GM15510 (cell line): Measurements from ENCODE around the gene RNU6-7.

Source experiments
- POLR2A ChIP-seq: IDR thresholded peaks from 3 replicates; pipeline ENCODE4 v1.6.1; 2011; ENCODE audit warnings: borderline replicate concordance; ENCODE audit not compliant: insufficient read length; ENCODE audit errors: extremely low read depth

RNU6-7 gene

GRCh38 chr14:32200368-32201192 is 1.3 kb upstream of the RNU6-7 start:
- no peak for TF ChIP-seq POLR2A

GRCh38 chr14:32201193-32201815 is 541 bp upstream of the RNU6-7 start:
- TF ChIP-seq POLR2A, result no peak

DNA sequence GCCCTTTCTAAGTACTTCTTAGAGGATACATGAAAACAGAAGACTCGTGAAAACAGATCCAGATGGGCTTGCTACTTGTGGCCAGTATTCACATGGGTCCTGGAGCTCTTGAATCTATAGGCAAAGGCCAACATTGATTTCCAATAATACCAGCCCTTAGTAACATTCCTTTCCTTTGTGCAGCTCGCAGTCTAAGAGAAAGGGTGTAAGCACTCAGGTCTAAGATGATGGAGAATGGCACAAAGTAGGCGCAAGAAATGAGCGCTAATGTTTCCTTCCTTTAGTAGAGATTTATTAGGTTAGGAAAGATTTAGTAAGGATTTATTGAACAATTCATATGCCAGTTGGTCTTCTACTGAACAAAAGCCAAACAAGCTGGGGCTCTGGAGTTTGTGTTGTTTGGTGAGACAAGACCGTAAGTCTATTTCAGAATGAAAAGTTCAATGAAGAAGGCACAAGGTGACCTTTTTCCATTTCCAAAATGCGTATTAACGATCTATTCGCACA is 699 bp downstream of the RNU6-7 start:
- TF ChIP-seq POLR2A, result no peak

DNA sequence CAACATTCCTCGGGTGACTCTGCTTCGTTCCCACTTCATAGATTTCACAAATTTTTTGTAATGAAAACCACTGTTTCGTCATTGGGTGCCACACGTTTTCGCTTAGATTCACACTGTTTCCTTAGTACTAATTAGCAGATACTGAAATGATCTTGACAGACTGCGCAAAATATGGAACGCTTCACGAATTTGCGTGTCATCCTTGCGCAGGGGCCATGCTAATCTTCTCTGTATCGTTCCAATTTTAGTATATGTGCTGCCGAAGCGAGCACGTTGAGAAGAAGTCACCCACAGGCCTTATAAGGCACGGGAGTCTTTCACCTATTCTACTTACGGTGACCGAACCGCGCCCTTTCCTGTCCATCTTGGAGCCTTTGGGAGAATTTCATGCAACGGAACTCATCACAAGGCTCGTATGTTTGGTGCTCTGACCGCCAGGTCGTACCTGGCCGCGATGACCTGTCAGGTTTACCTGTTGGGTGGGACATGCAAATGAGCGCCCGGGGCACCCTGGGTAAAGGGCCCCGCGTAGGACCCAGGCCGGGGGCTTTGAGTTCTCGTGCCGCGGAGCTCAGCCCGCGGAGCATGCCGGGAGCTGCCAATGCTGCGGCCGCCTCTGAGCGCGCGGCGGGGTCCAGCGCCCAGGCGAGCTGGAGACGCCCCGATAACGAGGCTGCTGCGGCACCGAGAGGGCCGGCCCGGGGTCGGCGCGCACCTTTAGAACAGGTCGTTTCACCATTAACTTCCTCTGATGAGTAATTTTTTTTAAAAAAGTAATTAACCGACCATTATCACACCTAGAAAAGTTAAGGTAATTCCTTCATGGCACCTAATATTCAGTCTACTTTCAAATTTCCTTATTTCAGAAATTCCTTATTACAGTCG is 1.4 kb downstream of the RNU6-7 start, which contains the start of gene RNU6-8:
Gene RNU6-8 (minus strand): TSS at position 272 of the 885 bp plus-strand sequence.
- TF ChIP-seq POLR2A, result peak; percentile 43

GRCh38 chr14:32203928-32204357 is 2.1 kb downstream of the RNU6-7 start:
- no peak for TF ChIP-seq POLR2A

DNA sequence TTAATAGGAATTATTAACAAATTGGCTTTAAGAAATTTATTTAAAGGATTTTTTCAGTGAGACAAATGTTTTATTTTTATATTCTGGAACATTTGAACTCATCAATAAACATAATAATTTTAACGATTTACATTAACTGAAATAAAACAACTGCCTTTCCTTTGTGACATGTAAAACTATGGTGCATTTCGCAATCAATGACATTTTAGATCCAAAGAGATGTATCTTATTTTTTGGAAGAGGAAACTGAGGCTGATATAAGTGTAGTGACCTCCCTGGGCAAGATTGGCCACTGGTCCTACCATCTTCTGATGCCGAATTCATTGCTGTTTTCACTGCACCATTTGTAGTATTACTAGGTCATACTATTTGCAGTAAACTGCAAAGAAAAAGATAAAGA is 3.7 kb downstream of the RNU6-7 start:
- no peak for TF ChIP-seq POLR2A

DNA sequence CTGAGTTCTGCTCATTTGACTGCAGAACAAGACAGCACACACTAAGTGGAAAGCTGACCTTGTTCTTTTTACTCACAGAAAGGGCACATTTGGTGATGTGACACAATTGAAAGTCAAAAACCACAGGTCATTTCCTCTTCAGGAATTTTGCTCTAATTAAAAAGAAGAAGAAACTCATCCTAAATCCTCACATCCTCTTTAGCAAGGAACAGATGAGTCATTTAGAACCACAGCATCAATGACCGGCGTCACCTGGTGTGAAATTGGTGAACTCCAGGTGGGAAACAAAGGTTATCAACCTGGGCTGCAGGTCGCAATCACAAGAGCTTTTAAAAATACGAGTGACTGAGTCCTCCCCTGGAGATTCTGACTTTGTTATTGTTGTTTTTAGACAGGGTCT is 4.1 kb downstream of the RNU6-7 start:
- TF ChIP-seq POLR2A, result no peak

GRCh38 chr14:32206552-32206951 is 4.7 kb downstream of the RNU6-7 start:
- no peak for TF ChIP-seq POLR2A

GRCh38 chr14:32208490-32208889 is 6.6 kb downstream of the RNU6-7 start:
- TF ChIP-seq POLR2A, result no peak

DNA sequence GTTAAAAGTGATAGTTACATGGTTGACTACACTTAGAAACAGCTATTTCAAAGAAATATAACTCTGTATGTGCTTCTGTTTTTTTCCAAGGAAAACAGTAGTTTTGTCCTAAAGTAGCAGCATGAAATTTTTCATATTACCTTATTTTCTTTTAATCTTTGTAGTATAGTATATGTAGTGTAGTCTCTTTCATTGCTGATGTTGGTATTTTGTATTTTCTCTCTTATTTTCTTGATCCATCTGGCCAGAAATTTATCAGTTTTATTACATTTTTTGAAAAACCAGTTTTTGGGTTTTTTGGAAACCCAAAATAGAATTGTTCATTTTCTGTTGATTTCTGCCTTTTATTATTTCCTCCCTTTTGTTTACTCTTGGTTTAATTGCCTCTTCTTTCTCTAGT is 7.6 kb downstream of the RNU6-7 start:
- TF ChIP-seq POLR2A, result no peak

GRCh38 chr14:32211068-32211404 is 9.2 kb downstream of the RNU6-7 start:
- TF ChIP-seq POLR2A, result no peak

- no peak for TF ChIP-seq POLR2A
These were observed 11.0 kb downstream of the RNU6-7 start for GRCh38 chr14:32212833-32213232.

DNA sequence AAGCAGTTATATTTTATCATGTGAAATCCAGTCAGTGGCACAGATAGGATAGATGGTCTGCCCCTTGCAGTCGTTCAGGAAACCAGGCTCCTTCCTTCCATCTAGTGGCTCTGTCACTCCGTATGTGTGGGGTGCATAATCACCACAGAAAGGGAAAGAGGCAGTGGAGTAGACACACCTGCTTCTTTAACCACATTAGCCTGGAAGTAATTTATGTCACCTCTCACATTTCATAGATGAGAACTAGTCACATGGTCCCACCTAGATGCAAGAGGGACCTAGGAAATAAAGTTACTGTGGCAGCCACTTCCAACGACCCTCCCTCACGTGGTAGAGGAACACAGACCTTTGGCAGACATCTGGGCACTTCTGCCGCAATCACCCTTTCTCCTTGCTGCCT is 15.5 kb downstream of the RNU6-7 start:
- no peak for TF ChIP-seq POLR2A

- no peak for TF ChIP-seq POLR2A
These were observed 23.0 kb downstream of the RNU6-7 start for GRCh38 chr14:32224737-32225377.
